H1 (cell line): ENCODE data around the gene FKBP2. TPM values are rescaled to one million over a fixed set of nuclear protein-coding genes. Genes with fewer than 3 reads are reported as not detected.

Source experiments
- BACH1 ChIP-seq: IDR thresholded peaks from 2 replicates; pipeline ENCODE4 v1.6.1; 2012; ENCODE audit warnings: low read length, improper control_type of control experiment
- HDAC6 ChIP-seq: IDR thresholded peaks from one replicate; pipeline ENCODE4 v1.7.1; 2012; ENCODE audit warnings: low read depth, mild to moderate bottlenecking, inconsistent platforms, low read length, moderate library complexity
- JUN ChIP-seq: IDR thresholded peaks from 2 replicates; pipeline ENCODE4 v1.6.1; 2011; ENCODE audit warnings: low read depth, mild to moderate bottlenecking, improper control_type of control experiment, low read length
- polyA plus RNA-seq, 7 experiments: library from polyadenylated mRNA; depleted of rRNA in 3 of 7; stranded (reverse) in 5 of 7; unstranded in 2 of 7; fragments of >200 nt in 5 of 7; fragments of 200-250 nt in 2 of 7; gene quantifications; 1 replicate in 5 of 7; 2 replicates in 1 of 7; 4 replicates in 1 of 7; pipeline versions ENCODE4 v1.2.1 to v1.2.3, GENCODE V29; 2011 to 2013; ENCODE audit warnings: missing spikeins in 2 of 7, mixed read lengths in 2 of 7
- total RNA-seq: library from RNA; stranded (reverse); fragmentation: NEBNext Ultra II Directional; extraction: Animal tissue kit (Norgen Biotek cat#: 25700); gene quantifications from 2 replicates; pipeline ENCODE4 v1.2.1, GENCODE V29; 2021

FKBP2 gene
- total and polyA plus RNA-seq, 2 of the 8 experiments (the other 6 are each of a cell fraction or from before 2014, with no cell fraction given) = 41.7 to 52.5 TPM

DNA sequence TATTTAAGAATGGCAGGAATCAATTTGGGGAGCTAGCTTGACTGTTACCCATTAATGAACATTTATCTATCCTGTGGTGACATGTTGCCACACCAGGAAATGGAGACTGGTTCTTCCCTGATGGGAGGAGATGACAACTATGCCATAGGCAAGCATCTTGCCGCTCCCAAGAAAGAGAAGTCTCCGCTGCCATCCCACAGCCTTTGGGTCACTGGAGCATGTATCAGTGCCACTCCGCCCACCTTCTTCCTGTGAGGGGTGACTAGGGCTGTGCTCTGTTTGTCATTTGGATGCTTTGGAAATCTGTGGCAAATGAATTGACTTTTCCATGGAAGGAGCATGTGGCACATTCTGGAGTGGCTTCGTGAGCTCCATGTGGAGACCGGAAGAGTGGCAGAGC lies 48.5 kb upstream of the FKBP2 start (continued):
- TF ChIP-seq BACH1 = no peak
- TF ChIP-seq JUN = no peak
- no peak for TF ChIP-seq HDAC6
